Tibial nerve (tissue), 4 donors: ENCODE data around the gene SKIC8.

ENCODE experiments used
- CTCF ChIP-seq, 5 experiments: fragments of 200-600 bp in 3 of 5; fragments of 450-650 bp in 2 of 5; sonication (generic) in 3 of 5; IDR thresholded peaks; one replicate each; pipeline ENCODE4 v1.5.1; 2016 to 2019; ENCODE audit warnings: antibody characterized with exemption in 5 of 5, mild to moderate bottlenecking in 3 of 5, moderate library complexity in 2 of 5
- EP300 ChIP-seq, 2 donors: sonication (generic); formaldehyde crosslinking; IDR thresholded peaks; one replicate each; pipeline ENCODE4 v1.6.1; 2017; ENCODE audit warnings: antibody characterized with exemption in 2 of 2, mild to moderate bottlenecking in 1 of 2
- POLR2A ChIP-seq, 2 donors: fragments of 450-650 bp; IDR thresholded peaks; one replicate each; pipeline ENCODE4 v1.6.1; 2017; ENCODE audit warnings: antibody characterized with exemption in 2 of 2, mild to moderate bottlenecking in 2 of 2, moderate library complexity in 2 of 2

GRCh38 chr15:78312536-78312935, 13.1 kb upstream of the SKIC8 start:
- TF ChIP-seq CTCF (IDR thresholded peaks at IDR 0.05) (no peak), POLR2A (IDR thresholded peaks at IDR 0.05) (no peak), EP300 (IDR thresholded peaks at IDR 0.05) (no peak)
